Activated CD4-positive, alpha-beta T cell treated with anti-CD3 and anti-CD28 coated beads for 4 hours (primary cell): ENCODE data around the gene PAQR5.
"Not testable (repeated sequence)": the region's sequence is repeated elsewhere in the genome, so short reads cannot be mapped to it uniquely, and the experiment has no call there.

Experiments used
- DNase-seq, 2 donors: peaks; one replicate each; pipeline ENCODE4 v3.0.0-alpha.2; 2020

Gene PAQR5

DNA sequence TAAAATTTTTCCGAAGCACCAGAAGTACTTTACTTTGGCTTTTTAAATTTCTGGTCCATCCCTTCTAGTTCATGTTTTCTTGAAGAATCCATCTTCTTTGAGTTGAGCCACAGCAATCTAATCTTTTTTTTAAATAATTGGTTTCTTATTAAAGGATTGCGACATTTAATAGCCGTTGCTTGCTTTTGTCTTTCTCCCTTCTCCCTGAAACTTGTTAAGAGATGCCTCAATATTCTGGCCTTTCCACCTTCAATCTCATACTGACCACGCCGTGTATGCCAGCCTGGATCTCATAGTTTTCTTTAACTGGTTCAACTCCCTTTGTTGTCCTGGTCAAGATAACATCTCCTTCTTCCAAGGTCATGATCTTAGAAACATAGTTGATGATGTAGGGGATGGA, 135.5 kb downstream of the PAQR5 start:
- no peak for DNase-seq

DNA sequence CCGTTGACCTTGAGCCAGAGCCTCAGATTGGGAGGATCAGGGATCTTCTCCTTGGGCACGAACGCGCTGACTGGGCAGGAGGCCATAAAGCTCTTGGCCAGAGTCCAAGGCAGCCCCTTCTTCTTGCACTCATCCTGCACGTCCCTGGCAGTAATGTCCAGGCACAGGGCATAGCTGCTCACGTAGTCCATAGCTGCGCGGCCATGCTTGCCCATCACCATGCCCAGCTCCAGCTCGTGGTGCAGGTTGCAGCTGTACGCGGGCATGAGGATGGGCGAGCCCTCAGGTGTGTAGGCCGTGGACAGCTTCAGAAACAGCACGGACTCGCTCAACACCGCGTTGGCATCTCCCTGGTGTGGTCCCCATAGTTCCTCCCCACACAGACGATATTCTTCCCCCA, 136.0 kb downstream of the PAQR5 start:
- no peak for DNase-seq

DNA sequence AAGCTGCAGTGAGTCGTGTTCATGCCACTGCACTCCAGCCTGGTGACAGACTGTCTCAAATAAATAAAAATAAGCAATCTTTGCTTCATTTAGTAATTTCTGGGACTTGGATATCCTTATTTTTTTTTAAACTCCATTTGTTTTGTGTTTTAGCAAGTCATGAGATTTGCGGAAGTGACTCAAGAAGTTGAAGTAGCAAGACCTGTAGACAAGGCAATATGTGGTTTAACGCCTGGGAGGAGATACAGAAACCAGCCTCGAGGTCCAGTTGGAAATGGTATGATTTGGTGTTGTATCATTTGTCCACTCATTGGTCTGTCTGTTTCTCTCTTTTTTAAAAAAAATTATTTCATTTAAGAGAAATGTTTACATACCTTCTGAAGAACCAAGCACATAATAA, 137.3 kb downstream of the PAQR5 start:
- DNase-seq: no peak

DNA sequence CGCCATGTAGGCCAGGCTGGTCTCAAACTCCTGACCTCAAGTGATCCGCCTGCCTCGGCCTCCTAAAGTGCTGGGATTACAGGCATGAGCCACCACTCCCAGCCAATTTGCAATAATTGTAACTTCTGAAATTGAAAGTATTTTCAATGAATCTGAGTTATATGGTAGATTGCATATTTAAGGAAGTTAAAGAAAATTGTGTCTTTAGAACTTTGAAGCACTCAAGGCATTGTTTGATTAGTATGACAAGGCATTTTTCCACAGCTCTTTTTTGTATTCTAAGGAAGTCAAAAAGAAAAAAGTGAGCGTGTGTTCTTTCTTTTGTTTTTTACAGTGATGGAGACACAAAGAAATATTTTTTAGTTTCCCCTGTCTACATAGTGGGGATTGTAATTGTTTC, 138.2 kb downstream of the PAQR5 start:
- no peak for DNase-seq

DNA sequence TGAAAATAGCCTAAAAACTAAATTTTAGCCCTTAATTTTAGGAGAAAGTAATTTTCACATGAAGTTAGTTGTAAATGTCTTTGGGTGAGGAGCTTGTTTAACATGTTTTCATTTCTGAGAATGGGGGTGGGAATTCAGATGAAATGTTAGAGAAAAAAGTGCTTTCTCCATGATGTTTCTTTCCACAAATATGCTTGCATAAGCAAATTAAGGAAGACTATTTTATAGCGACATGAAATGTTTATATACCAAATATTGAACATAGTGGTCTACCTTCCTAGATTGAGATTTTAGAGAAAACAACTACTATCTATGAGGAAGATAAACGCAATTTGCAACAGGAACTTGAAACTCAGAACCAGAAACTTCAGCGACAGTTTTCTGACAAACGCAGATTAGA, 140.9 kb downstream of the PAQR5 start:
- DNase-seq: no peak

DNA sequence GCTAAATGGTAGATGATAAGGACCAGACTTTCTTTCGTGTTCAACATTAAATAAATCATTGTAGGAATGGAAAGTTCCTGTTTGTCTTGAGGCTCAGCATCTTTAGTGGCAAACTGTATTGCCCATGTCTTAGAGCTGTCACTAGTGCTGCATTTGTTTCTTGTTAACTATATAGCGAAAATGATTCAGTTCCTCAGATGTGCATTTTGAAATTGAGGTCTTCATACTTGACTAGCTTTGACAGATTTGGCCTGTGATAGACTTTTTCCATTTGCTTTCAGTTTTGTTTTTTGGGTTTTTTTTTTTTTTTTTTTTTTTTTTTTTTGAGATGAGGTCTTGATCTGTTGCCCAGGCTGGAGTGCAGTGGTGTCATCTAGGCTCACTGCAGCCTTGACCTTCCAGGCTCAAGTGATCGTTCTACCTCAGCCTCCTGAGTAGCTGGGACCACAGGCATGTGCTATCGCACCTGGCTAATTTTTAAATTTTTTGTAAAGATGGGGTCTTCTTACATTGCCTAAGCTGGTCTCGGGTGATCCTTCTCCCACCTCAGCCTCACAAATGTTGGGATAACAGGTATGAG, 144.4 kb downstream of the PAQR5 start:
- no peak for DNase-seq

DNA sequence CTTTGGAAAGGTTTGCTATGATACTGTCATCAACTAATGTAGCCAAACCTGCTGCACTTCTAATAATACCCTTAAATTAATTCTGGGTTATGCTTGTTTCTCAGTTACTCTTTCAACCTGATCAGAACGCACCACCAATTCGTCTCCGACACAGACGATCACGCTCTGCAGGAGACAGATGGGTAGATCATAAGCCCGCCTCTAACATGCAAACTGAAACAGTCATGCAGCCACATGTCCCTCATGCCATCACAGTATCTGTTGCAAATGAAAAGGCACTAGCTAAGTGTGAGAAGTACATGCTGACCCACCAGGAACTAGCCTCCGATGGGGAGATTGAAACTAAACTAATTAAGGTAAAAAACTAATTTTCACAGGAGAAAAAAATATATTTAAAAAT, 146.0 kb downstream of the PAQR5 start:
- no peak for DNase-seq

DNA sequence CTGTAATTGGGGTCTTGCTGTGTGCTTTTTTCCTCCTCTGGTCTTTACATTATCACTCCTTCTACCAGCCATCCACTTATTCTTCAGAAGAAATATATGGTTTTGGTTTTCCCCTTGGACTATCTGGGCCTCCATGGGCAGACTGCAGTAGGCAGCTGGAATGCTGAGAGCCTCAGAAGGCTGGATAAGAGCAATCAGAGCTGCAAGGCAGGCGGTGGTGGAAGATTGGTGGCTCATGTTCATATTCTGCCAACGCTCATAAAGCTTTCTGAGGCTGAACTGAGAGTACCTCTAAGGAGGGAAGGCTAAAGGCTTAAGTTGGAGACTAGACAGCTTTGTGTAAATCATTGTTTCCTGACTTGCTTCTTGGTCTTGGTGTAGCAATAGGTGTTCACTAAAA, 148.2 kb downstream of the PAQR5 start:
- DNase-seq: no peak

DNA sequence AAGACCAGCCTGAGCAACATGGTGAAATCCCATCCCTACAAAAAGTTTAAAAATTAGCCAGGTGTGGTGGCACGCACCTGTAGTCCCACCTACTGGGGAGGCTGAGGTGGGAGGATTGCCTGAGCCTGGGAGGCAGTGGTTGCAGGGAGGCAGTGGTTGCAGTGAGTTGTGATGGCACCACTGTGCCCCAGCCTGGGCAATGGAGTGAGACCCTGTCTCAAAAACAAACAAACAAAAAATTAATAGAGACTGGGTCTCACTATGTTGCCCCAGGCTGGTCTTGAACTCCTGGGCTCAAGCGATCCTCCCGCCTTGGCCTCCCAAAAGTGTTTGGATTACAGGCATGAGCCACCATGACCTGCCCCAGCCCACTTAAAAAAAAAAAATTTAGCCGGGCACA, 151.5 kb downstream of the PAQR5 start:
- DNase-seq: not testable (repeated sequence)

DNA sequence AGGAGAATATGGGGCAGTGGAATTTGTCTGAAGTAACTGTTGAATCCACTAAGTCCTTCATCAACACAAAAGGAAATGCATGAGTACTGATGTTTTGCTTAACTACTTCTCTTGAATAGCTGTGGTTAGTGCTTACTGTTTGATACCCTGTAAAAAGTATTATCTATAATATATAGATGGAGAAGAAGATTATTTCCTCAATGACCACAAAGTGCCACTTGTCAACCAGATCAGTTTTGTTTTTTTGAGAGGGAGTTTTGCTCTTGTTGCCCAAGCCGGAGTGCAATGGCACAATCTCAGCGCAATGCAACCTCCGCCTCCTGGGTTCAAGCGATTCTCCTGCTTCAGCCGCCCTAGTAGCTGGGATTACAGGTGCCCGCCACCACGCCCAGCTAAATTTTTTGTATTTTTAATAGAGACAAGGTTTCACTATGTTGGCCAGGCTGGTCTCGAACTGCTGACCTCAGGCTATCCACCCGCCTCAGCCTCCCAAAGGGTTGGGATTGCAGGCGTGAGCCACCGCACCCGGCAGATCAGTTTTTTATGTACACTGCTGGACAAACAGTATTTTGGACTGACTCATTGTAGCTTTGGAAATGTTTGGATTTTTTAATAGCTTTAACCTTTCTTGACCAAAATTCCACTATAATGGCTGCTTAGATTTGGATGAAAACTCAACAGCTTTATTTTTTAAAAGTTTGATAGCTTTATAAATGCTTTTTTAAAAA, 152.4 kb downstream of the PAQR5 start:
- DNase-seq: no peak

DNA sequence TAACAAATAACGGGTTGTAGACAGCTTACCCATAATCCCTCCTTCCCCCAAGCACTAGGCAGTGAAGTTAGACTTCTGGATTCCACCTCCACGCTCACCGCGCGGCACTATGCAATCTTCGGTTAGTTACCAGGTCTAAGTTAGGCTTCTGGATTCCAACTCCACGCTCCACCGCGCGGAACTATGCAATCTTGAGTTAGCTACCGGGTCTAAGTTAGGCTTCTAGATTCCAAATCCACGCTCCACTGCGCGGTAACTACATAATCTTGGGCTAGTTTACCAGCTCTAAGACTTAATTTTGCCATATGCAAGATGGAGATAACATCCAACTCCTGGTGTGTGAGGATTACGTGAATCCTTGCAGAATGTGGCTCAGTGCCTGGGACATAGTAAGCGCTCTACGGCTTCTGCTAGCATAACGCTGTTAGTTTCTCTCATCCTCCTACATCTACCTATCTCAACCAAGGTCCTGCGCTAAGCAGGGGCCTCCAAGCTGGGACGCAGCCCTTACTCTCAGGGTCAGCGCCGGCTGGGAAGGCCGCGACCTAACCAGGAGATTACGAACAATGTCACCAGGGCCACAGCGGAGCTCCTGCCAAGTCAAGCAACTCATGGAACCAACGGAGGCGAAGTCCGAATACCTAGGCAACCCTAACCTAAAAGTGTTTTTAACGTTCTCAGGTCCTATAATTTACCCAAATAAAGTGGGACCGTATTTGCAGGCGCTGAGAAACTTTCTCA, 153.4 kb downstream of the PAQR5 start:
- DNase-seq: peak in 1 of 2 donors; percentile 17

DNA sequence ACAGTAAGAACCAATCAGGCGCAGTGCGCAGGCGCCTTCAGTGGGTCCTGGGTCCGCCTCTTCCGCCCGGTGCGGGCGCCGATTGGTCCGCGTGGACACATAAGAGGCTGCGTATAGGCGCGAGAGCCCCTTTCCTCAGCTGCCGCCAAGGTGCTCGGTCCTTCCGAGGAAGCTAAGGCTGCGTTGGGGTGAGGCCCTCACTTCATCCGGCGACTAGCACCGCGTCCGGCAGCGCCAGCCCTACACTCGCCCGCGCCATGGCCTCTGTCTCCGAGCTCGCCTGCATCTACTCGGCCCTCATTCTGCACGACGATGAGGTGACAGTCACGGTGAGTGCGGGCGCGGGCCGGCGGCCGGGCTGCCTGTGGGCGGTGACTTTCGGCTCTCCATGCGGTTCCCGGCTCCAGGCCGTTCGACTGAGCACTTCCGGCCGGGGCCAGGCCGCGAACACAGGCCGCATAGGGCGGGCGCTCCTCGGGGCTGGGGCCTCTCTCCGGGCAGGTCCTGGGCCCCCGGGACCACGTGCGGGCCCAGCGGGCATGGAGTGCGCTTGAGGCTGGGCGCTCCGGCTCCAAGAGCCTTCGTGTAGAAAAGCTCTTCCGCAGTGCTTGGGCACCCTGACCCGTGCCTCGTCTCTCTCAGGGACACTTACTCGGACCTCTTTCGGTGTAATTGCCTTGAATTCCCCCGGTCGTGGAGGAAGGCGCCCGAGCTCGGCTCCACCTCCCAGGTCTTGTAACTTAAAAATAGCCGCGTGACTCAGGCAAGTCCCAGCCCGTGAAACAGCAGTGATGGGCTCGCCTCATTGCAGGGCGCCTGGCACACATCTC, 154.2 kb downstream of the PAQR5 start, which contains the start of gene RPLP1:
Gene RPLP1 (plus strand): TSS at position 127 of the 830 bp plus-strand sequence. CDS start 131 bp downstream, at position 258.
- DNase-seq: peak; percentile 94 to 98

DNA sequence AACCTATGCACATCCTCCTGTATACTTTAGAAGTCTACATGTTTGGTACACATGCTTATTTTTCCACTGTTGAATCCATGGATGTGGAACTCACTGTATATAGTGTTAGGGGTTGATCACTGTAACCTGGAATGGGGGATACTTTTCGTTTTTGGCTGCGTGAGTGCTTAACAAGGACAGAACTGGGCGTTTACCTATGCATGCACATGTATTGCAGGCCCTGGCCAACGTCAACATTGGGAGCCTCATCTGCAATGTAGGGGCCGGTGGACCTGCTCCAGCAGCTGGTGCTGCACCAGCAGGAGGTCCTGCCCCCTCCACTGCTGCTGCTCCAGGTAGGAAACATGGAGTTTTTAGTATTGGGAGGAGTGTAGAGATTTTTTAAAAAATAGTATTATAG, 156.2 kb downstream of the PAQR5 start:
- DNase-seq: no peak

DNA sequence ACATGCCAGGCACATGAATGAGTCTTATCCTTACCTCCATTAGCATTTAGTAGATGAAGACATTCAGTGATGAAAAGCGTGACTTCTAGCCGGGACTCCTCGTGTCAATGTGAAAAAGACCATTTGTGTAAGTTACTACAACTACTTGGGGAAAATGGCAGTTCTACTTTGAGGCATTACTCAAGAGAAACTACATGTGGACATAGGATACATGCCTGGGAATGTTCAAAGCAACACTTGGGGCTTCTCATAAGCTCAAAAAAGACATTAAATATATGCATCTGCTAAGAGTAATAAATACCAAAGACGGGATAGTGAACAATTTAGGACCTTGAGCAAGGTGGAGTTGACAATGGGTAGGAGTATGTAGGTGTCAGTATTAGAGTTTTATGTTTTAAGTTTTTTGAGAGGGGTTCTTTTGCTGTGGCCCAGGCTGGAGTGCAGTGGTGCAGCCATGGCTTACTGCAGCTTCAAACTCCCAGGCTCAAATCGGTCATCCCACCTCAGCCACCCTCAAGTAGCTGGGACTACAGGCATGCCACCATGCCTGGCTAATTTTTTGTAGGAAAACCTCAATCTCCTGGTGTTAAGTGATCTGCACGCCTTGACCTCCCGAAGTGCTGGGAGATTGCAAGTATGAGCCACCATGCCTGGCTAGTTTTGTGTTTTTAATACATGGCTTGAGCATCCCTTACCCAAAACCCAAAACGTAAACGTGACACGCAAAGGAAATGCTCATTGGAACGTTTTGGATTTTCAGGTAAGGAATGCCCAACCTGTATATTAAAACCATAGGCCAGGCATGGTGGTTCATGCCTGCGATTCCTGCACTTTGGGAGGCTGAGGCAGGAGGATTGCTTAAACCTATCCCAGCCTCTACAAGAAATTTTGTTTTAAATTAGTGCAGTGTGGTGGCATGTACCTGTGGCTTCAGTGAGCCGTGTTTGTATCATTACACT, 157.8 kb downstream of the PAQR5 start:
- DNase-seq: no peak
